NOMO-1 treated with dmso at 0.1 percent for 144 hours (cell line): ENCODE measurements around the gene TMEM150B.

ENCODE experiments used
- DNase-seq: peaks from one replicate; lab custom pipeline; 2025; ENCODE audit not compliant: unreplicated experiment; lab: John Stamatoyannopoulos, UW

Gene TMEM150B, protein sequence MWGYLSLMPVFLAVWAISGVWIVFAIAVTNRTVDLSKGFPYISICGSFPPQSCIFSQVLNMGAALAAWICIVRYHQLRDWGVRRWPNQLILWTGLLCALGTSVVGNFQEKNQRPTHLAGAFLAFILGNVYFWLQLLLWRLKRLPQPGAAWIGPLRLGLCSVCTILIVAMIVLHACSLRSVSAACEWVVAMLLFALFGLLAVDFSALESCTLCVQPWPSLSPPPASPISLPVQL

DNA sequence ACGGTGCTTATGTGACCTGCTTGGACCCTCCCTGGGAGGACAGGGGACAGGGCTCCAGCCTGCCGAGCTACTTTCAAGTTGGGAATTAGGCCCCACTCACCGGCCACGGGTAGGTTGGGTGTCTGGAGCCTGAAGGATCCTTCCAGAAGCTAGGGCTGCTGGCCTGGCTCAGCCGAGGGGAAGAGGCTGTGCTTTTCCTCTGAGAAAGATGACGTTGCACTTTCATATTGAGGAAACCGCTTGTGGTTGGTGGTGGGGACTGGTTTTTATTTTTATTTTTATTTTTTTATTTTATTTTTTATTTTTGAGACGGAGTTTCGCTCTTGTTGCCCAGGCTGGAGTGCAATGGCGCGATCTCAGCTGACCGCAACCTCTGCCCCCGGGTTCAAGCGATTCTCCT lies at the start of gene TMEM150B:
Gene TMEM150B, minus strand, starts transcription at position 170 of the 400 bp plus-strand sequence. CDS start 4,305 bp downstream, outside the sequence.
- peak; percentile 3 for DNase-seq

DNA sequence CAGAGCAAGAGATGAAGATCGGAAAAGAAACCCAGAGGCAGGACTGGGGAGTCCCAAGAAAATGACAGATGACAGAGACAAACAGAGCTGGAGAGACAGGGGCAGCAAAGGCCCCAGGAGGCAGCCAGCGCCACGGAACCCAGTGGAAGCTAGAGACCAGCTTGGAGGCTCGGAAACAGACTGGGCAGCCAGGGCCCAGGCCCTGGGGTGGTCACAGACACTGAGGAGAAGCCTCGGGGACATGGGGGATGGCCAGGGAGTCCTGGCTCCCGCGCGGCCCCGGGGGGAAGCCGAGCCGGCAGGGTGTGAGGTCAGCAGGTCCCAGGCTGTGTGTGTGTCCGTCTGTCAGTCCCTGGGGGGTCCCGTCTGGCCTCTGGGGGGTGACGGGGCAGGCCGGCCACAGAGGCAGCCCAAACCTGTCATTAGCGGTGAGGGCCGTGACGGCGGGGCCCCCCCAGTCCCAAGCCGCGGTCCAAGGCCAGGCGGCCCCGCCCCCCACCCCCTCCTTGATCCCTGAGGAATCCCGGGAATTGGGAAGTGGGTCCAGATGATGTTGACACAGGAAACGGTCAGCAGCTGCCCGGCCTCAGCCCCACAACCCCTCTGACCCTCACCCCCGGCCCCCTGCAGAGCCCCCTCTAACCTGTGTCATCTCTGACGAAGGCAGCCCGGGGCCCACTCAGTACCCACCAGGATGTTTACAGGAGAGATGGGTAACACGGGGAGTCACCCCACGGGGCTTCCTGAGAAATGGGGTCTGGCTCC lies 49.0 kb upstream of the TMEM150B start:
- DNase-seq: no peak

DNA sequence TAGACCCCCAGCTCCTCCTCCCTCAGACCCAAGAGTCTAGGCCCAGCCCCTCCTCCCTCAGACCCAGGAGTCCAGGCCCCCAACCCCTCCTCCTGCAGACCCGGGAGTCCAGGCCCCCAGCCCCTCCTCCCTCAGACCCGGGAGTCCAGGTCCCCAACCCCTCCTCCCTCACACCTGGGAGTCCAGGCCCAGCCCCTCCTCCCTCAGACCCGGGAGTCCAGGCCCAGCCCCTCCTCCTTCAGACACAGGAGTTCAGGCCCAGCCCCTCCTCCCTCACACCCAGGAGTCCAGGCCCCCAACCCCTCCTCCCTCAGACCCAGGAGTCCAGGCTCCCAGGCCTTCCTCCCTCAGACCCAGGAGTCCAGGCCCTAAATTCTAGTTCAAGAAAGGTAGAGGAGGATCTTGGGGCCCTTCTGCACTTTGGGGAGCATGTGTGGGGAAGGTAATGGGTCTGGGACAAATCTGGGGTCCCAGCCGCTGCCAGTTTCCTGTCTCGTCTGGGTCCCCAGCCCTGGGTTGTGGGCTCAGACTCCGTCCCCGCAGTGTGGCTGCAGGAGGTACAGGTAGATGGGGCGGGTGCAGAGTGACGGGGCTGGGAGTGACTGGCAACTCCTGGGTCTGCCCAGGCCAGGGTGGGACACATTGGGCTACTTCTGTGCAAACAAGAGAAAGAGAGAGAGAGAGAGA lies 48.3 kb upstream of the TMEM150B start:
- no peak for DNase-seq

DNA sequence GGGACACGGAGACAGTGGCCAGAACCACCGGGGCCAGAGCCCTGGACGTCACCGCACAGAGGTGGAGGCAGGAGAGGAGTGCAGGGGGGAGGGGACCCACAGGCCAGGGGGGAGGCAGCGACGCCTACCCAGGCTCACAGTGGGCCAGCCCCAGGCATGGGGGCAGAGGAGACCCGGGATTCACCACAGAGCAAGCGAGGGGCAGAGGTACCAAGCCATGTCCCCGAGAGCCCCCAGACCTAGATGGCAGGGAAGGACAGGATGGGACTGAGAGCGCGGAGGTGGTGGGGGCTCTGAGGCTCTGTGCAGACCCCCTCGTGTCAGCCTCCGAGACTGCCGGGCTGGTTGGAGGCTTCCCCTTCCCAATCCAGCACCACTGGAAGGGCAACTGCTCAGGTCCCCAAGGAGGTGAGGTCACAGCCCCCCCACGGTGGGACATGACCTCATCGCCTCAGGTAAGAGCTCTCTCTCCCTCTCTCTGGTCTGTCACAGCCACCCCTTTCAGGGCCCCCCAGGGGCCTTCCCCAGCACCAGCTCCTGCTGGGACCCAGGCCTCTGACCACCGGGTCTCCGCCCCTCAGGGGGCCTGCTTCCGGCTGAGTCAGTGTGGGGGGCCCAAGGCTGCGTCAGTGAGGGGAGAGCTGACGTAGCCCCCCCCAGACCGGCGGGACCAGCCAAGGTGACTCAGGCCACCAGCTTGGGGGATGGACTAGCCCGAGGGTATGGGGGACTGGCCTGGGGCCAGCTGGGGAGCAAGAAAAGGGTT lies 47.4 kb upstream of the TMEM150B start:
- no peak for DNase-seq

DNA sequence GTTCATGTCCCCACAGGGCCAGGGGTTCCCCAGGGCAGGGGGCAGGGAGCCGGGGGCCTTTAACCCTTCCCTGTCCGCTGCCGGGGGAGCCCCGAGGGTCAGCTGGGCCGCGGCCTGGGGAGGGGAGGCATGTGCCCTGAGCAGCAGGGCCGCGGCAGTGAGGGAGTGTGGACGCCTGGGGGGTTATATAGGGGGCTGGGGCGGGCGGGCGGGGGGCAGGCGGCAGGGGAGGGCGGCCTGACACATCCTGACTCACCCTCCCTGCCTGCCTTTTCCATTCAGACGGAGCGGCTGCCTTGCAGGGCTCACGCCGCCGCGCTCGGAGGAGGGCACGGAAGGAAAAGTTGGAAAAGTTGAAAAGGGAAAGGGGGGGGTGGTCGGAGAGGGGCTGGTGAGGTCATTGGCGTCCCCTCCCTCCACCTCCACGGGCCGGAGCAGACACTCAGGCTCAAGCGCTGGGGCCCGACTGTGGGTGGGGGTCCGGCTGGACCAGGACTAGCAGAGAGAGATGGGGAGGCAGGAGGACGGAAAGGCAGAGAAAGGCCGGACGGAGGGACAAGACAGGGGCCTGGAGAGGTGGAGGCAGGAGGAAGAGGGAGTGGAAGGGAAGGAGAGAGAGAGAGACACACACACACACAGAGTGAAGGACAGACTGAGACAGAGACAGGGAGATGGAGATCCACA lies 45.3 kb upstream of the TMEM150B start, which contains the start of gene IL11:
Gene IL11, minus strand, starts transcription at position 159 of the 684 bp plus-strand sequence. Its CDS starts 153 bp downstream, at position 6.
- no peak for DNase-seq

DNA sequence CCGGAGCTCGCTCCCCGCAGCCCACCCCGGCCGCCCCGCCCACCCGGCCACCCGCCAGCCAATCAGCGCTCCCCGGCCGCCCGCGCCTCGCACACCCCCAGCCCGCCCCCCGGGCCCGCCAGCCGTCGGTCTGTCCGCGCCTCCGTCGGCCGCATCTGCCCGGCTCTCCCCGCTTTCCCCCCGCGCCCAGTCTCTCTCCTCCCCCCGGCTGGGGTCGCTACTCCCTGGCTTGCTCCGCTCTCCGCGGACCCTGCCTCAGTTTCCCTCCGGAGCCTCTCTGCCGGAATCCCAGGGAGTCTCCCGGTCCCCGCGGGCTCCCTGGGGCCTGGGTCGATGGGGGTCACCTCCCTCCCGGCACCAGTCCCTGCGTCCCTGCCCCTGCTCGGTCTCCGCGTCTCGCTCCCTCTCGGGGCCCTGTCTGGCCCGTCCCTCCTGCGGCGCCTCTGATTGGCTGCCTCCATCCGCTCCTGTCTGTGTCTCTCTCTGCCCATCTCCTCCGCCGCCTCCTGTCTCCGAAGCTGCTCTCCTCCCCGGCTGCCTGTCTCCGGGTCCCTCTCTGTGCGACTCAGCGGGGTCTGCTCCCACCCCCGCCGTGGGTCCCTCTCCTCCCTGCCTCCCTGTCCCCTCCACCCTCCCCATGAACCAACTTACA lies 44.6 kb upstream of the TMEM150B start:
- no peak for DNase-seq

DNA sequence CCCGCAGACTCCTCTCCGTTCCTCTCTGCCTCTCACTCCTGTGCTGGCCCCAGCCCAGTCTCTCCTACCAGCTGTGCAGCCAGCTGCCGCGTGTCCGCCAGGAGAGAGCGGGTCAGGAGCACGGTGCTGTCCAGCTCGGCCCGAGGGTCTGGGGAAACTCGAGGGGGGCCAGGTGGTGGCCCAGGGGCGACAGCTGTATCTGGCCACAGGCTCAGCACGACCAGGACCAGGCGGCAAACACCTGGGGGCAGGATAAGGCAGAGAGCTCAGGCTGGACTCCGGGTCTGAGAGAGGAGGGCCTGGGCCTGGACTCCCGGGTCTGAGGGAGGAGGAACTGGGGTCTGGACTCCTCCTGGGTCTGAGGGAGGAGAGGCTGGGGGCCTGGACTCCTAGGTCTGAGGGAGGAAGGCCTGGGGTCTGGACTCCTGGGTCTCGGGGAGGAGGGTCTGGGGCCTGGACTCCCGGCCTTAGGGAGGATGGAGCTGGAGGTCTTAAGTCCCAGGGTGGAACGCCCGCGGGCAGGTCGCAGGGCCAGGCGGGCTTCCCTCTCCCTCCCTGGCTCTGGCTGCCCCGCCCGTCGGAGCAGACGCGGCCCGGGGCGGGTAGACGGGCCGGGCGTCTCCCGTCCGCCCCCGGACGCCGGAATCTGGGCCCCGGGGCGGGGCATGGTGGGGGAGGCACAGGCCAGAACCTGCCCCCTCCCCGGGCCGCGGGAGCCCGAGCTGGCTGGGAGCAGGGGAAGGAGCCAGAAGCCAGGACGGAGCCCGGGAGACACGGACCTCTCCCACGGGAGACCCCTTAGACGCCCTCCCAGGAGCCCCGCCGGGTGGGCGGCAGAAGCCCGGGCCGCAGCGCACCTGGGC lies 43.8 kb upstream of the TMEM150B start:
- no peak for DNase-seq

DNA sequence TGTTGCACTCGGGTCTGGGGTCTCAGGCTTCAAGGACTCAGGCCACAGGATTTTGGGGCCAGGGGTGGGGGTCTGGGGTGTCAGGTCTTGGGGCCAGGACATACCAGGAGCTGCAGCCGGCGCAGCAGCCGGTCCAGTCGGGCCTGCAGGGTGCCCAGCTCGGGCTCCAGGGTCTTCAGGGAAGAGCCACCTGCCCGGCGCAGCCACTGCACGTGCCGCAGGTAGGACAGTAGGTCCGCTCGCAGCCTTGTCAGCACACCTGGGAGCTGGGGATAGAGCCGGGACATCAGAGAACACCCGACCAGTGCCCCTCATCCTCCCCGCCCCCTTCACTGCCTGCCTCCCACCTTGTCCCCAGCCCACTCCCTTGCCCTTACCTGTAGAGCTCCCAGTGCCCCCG lies 43.0 kb upstream of the TMEM150B start:
- DNase-seq: no peak

DNA sequence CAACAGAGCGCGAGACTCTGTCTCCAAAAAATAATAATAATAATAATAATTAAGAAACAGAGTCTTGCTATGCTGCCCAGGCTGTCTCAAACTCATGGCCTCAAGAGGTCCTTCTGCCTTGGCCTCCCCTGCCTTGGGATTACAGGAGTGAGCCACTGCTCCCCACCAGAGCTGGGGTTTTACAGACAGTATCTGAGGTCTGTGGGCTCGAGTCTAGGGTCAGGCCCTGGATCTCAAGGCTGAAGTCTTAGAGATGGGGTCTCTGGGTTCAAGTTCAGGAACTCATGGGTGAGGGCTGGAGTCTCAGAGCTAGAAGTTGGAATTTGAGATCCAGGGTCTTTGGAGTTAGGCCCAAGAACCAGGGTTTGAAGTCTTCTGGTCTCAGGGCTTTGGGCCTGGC lies 41.6 kb upstream of the TMEM150B start:
- DNase-seq: no peak

DNA sequence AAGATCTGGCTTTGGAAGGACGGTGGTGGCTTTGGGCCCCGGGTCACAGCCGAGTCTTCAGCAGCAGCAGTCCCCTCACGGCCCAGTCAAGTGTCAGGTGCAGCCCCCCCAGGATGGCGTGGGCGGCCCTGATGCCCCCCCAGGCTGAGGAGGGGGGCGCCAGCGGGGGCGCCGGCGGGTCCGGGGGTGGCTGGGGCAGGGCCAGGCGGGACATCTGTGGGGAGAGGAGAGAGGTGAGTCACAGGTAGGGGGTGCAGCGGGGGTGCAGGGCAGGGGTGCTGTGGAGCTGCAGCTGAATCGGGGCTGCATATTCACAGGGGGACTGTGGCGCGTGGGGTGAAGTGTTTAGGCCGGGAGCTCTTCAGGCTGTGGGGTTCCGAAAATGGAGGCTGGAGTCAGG lies 40.8 kb upstream of the TMEM150B start:
- DNase-seq: no peak

DNA sequence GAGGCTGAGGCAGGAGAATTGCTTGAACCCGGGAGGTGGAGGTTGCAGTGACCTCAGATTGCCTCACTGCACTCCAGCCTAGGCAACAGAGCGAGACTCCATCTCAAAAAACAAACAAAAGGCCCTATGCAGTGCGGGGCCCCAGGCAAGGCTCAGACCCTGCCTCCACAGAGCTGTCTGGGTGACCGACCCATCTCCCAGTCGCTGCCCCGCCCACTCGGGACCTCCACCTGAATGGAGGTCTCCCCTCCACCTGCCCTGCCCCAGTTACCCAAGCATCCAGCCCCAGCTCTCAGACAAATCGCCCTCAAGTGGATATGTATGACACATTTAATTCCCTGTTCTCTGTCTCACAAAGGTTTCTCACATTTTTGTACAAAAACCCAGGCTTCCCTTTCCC lies 40.1 kb upstream of the TMEM150B start:
- DNase-seq: no peak

DNA sequence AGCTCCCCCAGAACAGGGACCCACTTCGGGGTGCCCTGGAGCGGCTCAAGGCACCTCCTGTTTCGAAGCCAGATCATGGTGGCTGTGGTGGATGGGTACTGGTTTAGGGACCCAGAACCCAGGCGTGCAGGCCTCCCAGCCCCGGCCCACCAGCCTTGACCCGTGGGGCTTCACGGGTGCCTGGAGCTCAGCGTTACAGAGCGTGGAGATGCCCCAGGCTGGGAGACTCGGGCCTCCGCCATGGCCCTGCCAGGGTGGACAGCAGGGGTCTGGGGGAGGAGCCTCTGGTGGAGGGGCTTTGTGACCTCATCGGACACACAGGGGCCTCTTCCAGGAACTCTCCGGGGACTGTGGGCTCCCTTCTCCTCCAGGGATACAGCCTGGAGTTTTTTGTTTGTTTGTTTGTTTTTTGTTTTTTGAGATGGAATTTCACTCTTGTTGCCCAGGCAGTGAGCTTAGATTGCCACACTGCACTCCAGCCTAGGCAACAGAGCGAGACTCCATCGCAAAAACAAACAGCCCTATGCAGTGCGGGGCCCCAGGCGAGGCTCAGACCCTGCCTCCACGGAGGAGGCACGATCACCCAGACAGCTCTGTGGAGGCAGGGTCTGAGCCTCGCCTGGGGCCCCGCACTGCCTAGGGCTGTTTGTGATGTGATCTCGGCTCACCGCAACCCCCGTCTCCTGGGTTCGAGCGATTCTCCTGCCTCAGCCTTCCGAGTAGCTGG lies 38.0 kb upstream of the TMEM150B start, which contains the start of gene GARIN5B:
Gene GARIN5B, minus strand, starts transcription at position 271 of the 727 bp plus-strand sequence. Its CDS starts 194 bp downstream, at position 77.
- no peak for DNase-seq

DNA sequence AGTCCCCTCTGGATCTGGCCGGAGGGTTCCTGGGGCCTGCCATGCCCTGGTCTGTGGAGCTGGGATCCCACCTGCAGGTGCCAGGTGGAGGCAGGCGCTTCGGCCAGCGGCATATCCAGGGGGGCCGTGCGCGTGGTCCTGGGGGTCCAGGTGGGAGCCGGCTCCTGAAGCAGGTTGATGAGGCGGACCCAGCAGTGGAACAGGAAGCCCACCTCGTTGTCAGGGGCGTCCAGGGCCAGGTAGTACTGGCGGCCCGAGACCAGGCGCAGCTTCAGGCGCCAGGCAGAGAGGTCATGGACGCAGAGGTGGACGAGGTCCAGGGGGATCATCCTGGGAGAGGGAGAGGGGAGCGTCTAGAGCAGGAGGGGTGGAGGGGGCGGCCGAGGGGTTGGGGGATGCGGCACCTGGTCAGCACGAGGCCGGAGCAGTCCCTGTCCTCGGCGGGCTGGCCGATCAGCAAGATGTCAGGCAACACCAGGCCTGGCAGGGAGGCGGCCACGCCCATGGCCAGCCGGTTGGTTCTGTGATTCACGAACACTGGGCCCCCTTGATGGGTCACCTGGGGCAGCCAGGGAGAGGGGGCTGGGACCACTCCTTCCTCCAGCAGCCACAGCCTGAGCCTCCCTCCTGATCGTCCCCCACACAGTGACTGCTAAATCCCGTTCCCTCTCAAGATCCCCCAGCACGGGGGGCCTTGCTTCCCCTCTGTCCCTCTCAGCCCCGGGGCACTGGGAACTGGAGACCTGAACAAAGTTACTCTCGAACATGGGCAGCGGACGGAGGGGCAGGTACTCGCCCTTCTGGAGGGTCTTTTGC lies 37.2 kb upstream of the TMEM150B start:
- no peak for DNase-seq

DNA sequence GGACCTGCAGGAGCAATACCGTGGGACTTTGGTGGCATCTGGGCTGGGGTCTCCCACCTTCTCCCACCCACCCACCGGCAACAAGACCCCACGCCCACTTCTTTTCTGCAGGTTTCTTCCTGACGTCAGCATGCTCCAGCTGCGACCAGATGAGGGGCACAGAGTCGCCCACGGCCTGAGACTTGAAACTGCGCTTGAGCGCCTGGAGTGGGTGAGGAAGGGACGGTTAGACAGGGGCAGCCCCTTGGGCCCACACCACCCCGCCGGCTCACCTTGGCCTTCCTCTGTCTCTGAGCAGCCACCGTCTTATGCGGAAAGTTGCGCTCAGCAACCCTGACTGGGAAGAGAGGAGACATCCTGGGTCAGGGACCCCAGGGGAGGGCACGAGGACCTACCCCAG lies 35.8 kb upstream of the TMEM150B start:
- DNase-seq: no peak

DNA sequence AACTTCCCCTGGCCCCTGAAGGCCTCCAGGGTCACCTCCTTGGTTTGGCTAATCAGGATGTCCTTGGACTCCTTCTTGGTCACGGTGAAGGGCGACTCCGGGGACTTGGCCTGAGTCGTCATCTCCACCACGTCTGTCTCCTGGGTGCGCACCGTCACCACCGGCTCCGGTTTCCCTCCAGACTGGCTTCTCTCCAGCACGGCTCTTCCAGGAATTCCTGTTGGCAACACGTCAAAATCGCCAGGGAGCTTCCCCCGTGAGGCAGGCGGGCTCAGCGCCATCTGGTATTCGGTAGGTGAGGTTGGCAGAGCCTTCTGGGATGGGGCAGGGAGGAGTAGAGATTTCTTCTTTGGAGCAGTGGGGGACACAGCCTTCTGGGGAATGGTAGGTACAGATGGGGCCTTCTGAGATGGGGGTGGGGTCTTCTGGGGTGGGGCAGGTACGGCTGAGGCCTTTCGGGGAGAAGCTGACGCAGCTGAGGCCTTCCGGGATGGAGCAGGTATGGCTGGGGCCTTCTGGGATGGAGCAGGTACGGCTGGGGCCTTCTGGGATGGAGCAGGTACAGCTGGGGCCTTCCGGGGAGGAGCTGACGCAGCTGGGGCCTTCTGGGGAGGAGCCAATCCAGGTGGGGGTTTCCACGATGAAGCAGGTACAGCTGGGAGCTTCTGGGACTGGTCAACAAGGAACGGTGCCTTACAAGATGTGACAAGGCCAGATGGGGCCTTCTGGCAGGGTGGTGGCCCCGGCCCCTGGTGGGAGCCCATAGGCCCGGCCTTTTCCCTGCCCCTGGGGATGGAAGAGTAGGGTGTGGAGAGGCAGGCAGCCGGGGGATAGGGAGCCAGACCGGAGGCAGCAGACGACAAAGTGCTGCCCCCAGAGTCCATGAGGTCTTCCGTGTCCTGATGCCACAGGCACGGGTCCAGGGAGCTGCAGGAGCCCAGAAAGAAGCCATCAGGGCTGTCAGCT lies 34.1 kb upstream of the TMEM150B start:
- no peak for DNase-seq

DNA sequence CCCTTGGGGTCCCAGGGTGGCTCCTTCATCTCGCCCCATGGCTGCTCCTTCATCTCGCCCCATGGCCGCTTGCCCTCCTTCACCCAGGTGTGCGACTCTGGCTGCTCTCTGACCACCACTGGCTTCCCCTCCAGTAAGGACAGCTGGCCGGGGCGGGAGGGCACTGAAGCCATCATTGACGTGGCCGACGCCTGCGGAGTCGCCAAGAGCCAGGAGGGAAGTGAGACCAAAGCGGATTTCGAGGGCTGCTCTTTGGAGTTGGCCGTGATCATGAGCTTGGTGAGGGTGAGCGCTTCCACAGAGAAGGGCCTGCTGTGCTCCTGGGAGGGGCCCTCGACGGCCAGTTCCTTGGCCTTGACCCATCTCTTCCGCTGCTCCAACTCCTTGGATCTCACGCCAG lies 33.4 kb upstream of the TMEM150B start:
- no peak for DNase-seq
